GM15510 (cell line): ENCODE data around the gene UQCRC1.

Source experiments
- POLR2A ChIP-seq: IDR thresholded peaks from 3 replicates; pipeline ENCODE4 v1.6.1; 2011; ENCODE audit warnings: borderline replicate concordance; ENCODE audit not compliant: insufficient read length; ENCODE audit errors: extremely low read depth

UQCRC1 gene

GRCh38 chr3:48575366-48575765 is 34.1 kb downstream of the UQCRC1 start:
- TF ChIP-seq POLR2A = no peak

- no peak for TF ChIP-seq POLR2A
Observed at GRCh38 chr3:48573973-48574585, 35.4 kb downstream of the UQCRC1 start.

GRCh38 chr3:48572517-48572916 is 36.9 kb downstream of the UQCRC1 start:
- no peak for TF ChIP-seq POLR2A

GRCh38 chr3:48571938-48572337 is 37.5 kb downstream of the UQCRC1 start:
- no peak for TF ChIP-seq POLR2A

GRCh38 chr3:48569808-48570450 is 39.5 kb downstream of the UQCRC1 start:
- no peak for TF ChIP-seq POLR2A

- TF ChIP-seq POLR2A = no peak
Observed at GRCh38 chr3:48569400-48569799, 40.0 kb downstream of the UQCRC1 start.

- TF ChIP-seq POLR2A = no peak
Observed at GRCh38 chr3:48568476-48568875, 41.0 kb downstream of the UQCRC1 start.

GRCh38 chr3:48567500-48567899 is 41.9 kb downstream of the UQCRC1 start:
- TF ChIP-seq POLR2A = no peak

- TF ChIP-seq POLR2A = no peak
Observed at GRCh38 chr3:48567090-48567489, 42.4 kb downstream of the UQCRC1 start.

GRCh38 chr3:48566401-48566760 is 43.1 kb downstream of the UQCRC1 start:
- TF ChIP-seq POLR2A = no peak

- no peak for TF ChIP-seq POLR2A
Observed at GRCh38 chr3:48565591-48566400, 43.6 kb downstream of the UQCRC1 start.

- TF ChIP-seq POLR2A = no peak
Observed at GRCh38 chr3:48565186-48565585, 44.3 kb downstream of the UQCRC1 start.

- TF ChIP-seq POLR2A = no peak
Observed at GRCh38 chr3:48564667-48565066, 44.8 kb downstream of the UQCRC1 start.

GRCh38 chr3:48564022-48564421 is 45.4 kb downstream of the UQCRC1 start:
- TF ChIP-seq POLR2A = no peak

- no peak for TF ChIP-seq POLR2A
Observed at GRCh38 chr3:48563382-48563918, 46.0 kb downstream of the UQCRC1 start, which contains the start of gene UCN2. UCN2 (minus strand) TSS chr3:48563781; CDS start chr3:48563124, 657 bp downstream.
